ENCODE measurements around the gene KCNQ5.
"Not testable (repeated sequence)": the region's sequence is repeated elsewhere in the genome, so short reads cannot be mapped to it uniquely, and the experiment has no call there.

The KCNQ5 gene

DNA sequence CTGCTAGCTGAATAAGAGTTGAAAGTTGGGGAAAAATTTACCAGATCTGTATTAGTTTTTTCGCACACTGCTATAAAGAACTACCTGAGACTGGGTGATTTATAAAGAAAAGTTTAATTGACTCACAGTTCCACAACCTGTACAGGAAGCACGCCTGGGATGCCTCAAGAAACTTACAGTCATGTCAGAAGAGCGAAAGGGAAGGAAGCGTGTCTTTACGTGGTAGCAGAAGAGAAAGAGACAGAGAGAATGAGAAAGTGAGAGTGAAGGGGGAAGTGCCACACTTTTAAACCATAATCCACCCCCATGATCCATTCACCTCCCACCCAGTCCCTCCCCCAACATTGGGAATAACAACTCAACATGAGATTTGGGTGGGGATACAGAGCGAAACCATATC is 523.8 kb downstream of the KCNQ5 start:
- DNase-seq = no peak

DNA sequence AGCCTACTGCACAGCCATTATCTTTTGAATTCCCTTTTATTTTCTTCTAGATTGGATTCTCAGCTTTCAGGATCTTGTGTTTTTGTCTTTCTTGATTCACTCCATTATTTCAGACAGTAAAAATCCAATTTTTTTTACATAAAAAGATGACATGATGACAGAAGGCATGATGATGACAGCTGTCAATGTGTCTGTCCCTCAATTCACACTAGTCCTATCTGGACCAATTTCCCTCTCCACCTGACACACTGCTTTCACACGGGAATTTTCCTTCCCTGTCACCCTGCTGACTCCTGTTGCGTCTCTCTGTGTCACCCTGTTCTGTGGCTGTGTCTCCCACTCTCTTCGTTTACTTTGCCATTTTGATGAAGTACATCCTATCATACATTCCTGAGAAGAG is 529.9 kb downstream of the KCNQ5 start:
- DNase-seq = no peak

DNA sequence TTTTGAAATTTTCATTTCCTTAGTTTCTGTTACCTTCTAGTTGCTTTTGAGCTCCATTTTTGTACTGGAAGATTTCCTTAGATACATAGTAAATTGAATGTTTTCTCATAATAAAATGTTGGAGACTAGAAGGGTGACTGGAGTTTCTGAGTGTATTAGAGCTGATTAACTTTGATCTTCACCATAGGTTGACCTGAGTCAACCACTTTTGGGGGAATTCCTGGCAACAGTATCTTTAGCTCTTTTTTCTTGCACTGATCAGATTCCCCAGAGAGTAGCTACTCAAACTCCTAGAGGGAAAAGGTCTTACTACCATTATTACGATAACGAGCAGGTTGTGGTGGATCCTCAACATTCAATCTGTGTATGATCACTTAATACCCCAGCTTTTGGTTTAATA is 530.7 kb downstream of the KCNQ5 start:
- no peak for DNase-seq

DNA sequence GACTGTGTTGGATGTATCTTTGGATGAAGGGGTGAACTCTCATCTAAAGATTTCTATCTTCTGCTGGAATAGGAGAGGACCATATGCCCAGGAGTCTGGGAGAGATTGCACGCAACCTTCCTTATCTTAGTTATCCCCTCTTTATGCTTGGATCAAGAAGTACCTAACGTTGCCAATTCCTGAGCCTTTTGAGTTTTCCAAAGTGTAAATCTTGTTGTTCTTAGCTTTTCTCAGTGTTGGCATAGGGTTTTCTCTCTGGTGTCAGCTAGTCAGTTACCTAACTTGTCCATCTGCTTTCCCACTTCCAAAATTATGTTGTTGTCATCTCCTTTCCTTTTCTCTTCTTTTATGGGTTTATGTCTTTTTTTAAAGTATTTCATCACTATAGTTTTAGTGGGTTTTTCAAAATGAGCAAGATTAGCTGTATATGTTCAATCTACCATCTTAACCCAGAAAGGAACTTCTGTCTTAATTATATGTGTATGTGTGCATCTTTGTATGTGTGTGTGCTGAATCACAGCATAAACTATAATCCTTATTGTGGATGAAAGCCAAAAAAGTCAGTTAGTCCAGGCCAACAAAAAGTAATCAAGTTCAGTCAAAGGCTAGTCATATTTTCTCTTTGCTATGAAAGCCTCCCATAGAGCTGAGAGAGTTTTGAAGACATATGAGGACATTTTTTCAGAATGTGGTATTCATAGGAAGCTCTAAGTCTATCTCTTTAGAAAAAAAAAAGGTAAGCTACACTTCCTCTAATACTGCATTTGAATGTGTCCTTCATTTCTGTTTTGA is 531.3 kb downstream of the KCNQ5 start:
- DNase-seq = no peak

GRCh38 chr6:73156793-73157767 is 535.2 kb downstream of the KCNQ5 start:
- no peak for DNase-seq

GRCh38 chr6:73157870-73158269 is 536.0 kb downstream of the KCNQ5 start:
- DNase-seq = no peak

- DNase-seq = no peak
Observed at GRCh38 chr6:73169111-73169510, 547.2 kb downstream of the KCNQ5 start.

DNA sequence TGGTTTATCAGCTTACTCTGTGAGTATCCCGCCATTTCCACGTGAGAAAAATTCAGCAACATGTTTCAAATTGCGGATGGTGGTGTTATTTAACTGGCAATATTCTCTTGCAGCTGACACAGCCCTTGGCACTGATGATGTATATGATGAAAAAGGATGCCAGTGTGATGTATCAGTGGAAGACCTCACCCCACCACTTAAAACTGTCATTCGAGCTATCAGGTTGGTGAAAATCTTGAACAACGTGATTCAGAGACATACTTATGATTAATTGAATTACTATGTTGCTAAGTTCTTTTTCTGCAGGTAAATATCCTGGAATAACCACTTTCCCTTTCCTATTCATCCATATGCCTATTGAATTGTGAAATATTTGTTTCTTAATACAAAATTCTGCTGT is 547.8 kb downstream of the KCNQ5 start:
- DNase-seq = no peak

DNA sequence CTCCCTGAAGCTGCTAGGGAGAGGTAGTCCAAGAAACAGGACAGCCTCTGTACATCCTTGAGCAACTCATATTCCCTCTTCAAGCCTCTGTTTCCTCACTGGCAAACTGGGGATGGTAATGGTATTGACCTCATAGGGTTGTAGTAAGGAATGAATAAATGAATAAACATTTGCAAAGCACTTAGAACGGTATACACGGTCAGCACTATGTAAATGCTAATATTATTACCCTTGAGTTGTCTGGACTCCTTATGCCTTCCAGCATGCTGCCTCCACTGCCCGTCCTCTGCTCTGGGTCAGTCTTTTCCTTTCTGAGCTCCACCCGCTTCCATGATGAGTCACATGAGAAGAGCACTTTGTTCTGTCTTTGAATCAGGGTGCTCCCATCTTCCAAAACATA is 552.8 kb downstream of the KCNQ5 start:
- no peak for DNase-seq

DNA sequence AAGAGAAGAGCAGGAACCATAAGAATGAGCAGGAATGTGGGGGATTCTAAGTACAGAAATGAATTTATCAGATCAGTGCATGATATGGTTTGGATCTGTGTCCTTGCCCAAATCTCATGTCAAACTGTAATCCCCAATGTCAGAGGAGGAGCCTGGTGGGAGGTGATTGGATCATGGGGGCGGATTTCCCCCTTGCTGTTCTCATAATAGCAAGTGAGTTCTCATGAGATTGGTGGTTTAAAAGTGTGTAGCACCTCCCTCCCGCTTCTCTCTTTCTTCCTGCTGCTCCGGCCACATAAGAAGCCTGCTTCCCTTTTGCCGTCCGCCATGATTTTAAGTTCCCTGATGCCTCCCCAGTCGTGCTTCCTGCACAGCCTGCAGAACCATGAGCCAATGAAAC is 554.2 kb downstream of the KCNQ5 start:
- no peak for DNase-seq

DNA sequence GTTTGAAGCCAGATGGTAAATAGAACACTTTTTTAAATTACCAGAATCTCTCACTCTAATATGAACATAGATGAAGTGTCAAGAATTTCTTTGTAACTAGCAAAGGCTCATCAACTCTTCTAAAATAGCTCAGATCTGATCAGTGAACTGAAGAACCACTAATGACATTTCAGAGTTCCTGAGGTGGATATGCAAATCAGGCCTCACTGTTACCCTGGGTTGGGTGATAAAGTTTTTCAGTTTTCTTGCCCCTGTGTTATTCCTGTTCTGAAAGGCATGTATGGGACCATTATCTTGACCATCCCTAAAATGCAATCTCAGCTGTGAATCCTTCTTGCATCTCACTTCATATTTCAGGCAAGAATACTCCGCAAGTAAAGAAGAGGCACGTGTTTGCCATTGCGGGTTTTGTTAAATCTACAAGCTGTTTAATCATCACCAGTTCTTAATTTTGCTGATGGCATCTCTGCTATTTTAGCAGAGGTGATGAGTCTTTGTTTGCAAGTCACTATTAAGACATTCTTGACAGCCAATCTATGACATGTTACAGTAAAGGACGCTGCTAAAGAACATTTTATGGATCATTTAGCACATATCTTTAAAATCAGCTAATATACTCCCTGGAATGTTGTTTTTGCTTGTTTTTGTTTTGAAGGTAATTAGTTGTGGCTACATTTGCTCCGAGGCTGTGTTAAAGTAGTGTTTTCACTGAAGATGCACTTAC is 555.5 kb downstream of the KCNQ5 start:
- no peak for DNase-seq

DNA sequence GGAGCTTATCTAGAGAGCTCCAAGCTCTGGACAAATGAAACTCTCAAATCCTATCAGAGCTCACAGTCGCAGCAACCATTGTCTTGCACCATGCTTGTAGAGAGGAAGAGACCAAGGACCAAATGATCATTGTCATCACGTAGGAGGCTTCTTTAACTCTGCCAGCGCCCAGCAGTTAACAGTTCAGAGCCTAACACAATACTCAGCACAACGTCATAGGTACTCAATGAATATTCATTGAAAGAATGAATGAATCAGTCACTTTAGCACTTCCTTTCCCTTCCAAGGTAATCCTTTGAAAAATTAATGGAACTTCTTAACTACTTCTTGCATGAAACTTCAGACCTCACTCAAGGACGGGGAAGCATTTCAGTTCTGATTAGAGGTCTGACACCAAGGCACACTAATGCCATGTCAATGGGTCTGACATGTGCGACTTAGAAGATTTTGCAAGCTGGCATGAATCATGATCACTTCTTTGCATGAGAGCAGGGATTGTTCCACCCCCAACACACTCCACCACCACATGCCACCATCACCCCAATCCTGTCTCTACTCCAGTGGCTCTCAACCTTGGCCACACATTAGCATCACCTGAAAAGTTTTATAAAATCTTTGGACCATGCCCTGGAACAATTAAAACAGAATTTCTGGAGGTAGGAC is 558.3 kb downstream of the KCNQ5 start:
- DNase-seq = no peak

GRCh38 chr6:73180763-73181619 is 559.1 kb downstream of the KCNQ5 start:
- peak in 1 of 2 donors; percentile 58 for DNase-seq

DNA sequence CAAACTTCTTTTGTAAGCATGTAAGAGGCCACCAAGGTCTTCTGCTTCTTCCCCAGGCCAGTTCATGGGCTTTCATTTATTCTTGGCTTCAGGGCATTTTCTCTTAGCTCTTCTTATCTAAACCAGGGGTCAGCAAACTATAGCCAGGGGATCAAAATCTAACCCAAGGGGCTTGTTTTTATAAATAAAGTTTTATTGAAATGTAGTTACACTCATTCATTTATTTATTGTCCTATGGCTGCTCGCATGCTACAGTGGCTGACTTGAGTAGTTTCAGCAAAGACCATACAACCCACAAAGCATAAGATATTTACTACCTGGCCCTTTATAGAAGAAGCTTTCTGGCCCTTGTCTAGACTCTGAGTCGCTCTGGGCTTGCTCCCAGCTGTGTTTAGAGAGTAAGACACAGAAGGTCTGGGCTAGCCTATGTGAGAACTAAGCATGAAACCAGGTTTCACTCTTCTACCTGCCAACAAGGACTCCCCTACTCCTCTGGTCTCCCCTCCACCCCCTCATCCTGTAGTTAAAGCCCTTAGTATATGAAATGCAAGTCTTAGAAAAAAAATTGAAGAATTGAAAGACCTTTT is 560.2 kb downstream of the KCNQ5 start:
- DNase-seq = no peak

DNA sequence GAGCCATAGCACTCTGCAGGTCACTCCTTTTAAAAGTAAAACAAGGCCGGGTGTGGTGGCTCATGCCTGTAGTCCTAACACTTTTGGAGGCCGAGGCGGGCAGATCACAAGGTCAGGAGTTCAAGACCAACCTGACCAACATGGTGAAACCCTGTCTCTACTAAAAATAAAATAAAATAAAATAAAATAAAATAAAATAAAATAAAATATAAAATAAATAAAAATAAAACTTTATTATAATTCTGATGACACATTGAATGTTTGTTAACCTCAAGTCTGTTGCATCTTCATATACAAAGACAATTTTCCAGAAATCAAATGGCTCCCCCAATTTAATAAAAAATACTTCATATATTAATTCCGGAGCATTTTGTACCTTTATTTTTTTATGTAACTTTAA is 571.4 kb downstream of the KCNQ5 start:
- DNase-seq = not testable (repeated sequence)

DNA sequence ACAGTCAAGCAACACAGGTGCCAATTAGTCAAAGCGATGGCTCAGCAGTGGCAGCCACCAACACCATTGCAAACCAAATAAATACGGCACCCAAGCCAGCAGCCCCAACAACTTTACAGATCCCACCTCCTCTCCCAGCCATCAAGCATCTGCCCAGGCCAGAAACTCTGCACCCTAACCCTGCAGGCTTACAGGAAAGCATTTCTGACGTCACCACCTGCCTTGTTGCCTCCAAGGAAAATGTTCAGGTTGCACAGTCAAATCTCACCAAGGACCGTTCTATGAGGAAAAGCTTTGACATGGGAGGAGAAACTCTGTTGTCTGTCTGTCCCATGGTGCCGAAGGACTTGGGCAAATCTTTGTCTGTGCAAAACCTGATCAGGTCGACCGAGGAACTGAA is 572.9 kb downstream of the KCNQ5 start:
- DNase-seq = no peak

GRCh38 chr6:73200247-73200646 is 578.4 kb downstream of the KCNQ5 start:
- DNase-seq = no peak

DNA sequence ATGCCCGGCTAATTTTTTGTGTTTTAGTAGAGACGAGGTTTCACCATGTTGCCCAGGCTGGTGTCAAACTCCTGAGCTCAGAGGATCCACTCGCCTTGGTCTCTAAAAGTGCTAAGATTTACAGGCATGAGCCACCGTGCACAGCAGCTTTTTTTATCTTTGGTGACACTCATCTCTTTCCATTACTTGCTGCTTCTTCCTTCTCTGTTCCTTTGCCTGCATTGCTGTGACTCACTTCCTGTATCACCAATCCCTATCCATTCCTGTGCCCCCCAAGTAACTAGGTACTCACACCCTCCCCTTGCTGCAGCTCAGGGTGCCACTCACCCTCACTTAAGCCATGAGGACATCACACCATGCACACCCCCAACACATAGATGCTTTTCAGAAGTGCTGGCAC is 578.9 kb downstream of the KCNQ5 start:
- DNase-seq = no peak

- no peak for DNase-seq
Observed at GRCh38 chr6:73203098-73203497, 581.2 kb downstream of the KCNQ5 start.

DNA sequence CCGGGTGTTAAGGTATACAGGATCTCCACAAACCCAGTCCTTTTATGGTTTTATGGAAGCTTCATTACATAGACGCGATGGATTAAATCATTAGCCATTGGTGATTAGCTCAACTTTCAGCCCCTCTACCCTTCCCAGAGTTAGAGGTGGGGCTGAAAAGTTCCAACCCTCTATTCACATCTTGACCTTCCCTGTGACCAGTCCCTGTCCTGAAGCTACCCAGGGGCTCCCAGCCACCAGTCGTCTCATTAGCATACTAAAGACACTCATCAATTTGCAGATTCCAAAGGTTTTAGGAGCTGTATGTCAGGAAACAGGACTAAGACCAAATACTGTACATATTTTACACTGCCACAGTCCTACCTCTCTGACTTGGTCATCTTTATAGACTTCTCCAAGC is 582.4 kb downstream of the KCNQ5 start:
- DNase-seq = no peak

DNA sequence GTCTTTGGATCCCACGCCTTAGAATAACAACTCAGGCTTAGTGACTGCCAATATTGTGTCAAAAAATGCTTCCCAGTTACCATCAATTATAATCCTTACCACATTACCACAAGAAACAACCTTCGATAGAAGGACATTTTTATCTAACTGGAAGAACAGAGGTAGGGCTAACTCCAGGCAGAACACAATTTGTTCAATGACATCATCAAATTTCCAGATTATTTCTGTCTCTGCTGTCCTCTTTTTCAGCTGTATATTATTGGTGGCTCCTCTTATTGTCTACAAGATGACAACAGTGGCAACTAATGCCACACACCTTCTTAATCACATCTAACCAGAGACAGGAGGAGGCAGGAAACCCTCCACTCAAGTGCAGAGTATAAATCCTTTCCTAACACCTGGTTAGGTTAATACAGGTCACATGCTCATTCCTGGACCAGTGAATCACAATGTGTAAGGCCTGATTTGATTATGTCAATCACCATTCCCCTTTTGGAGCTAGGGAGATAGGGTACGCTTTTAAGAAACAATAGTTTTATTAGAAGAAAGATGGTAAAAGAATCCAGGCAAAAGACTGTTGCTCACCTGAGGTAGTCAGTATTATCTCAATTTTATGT is 585.5 kb downstream of the KCNQ5 start:
- no peak for DNase-seq

All from CD4-positive, alpha-beta T cell treated with Interleukin-4 for 1 hour (primary cell).